IMR-90 (cell line): Measurements from ENCODE around the gene CLDN4. TPM values are rescaled to one million over a fixed set of nuclear protein-coding genes. Genes with fewer than 3 reads are reported as not detected.
A peak's percentile ranks its signal among the peaks of the same experiment; 100 is the strongest.

ENCODE experiments used
- CTCF ChIP-seq: conservative IDR thresholded peaks from 2 replicates; pipeline ENCODE4 v1.5.1; 2012; ENCODE audit warnings: mild to moderate bottlenecking, low read depth, low read length, improper control_type of control experiment
- MAFK ChIP-seq: IDR thresholded peaks from 2 replicates; pipeline ENCODE4 v1.6.1; 2012; ENCODE audit warnings: low read depth, low read length, improper control_type of control experiment
- RCOR1 ChIP-seq: IDR thresholded peaks from 2 replicates; pipeline ENCODE4 v1.6.1; 2012; ENCODE audit warnings: mild to moderate bottlenecking, low read length, improper control_type of control experiment; ENCODE audit not compliant: insufficient replicate concordance
- polyA plus RNA-seq, 3 experiments: library from polyadenylated mRNA; depleted of rRNA; stranded (reverse); fragments of >200 nt; gene quantifications; 2 replicates each; pipeline ENCODE4 v1.2.3, GENCODE V29; 2012; ENCODE audit warnings: low replicate concordance in 1 of 3
- total RNA-seq: library from RNA; depleted of rRNA; stranded (reverse); fragments of >200 nt; gene quantifications from 2 replicates; pipeline ENCODE4 v1.2.3, GENCODE V29; 2012

The CLDN4 gene
- total and polyA plus RNA-seq, 2 of the 4 experiments (the other 2 are of a cell fraction), result 2.9 to 4.4 TPM

DNA sequence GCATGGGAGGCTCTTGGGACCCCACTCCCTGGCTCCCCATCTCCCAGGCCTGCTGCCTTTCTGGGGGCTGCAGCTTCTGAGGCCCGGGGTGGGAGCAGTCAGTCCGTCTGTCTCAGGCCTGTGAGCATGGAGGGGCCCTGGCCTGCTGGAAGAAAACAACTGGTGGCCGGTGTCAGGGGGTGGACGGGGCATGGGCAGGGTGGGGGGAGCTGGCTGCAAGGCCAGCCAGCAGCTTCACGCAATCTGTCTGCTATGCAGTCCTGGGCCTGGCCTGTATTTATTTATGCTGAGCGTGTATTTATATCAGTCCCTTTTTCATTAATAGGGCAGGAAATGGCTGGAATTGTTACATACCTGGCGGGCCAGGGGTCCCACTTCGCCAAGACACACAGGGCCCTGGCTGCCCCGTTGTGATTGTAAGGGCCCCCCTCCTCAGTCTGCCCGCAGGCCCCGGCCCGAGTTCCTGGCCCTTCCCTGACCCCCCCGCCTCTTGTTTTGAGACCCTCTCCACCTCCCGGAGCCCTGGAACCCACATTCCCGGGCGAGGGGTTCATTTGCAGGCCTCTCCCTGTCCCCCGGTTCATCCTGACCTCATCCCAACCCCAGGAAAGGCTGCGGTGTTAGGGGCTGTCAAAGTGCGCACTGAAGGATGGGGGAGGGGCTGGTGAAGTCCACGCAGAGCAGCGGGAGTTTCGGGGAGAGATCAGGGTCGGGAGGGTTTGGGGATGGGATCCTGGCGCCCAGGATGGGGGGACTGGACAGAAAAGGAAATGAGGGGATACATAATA is 38.4 kb downstream of the CLDN4 start (continued):
- TF ChIP-seq CTCF, result 0 out of 2 replicates have a peak, but pooled peaks have one; percentile 3
- peak; percentile 78 for TF ChIP-seq MAFK
- TF ChIP-seq RCOR1, result no peak
